Kasumi-1 (cell line): ENCODE data around the gene INPP5A.
"Not testable (repeated sequence)": the region's sequence is repeated elsewhere in the genome, so short reads cannot be mapped to it uniquely, and the experiment has no call there.

Experiments used
- DNase-seq, 2 experiments: peaks; one replicate each; lab custom pipeline; 2025; lab: John Stamatoyannopoulos, UW

The INPP5A gene

DNA sequence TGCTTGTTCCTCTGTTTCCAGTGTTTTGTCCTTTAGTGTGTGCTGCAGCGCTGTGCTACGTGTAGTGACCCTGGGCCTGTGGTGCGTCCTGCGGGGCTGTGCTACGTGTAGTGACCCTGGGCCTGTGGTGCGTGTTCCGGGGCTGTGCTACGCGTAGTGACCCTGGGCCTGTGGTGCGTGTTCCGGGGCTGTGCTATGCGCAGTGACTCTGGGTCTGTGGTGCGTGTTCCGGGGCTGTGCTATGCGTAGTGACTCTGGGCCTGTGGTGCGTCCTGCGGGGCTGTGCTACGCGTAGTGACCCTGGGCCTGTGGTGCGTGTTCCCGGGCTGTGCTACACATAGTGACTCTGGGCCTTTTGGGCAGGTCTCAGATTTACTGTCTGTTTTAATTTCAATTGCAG, 60.1 kb downstream of the INPP5A start:
- DNase-seq = no peak

DNA sequence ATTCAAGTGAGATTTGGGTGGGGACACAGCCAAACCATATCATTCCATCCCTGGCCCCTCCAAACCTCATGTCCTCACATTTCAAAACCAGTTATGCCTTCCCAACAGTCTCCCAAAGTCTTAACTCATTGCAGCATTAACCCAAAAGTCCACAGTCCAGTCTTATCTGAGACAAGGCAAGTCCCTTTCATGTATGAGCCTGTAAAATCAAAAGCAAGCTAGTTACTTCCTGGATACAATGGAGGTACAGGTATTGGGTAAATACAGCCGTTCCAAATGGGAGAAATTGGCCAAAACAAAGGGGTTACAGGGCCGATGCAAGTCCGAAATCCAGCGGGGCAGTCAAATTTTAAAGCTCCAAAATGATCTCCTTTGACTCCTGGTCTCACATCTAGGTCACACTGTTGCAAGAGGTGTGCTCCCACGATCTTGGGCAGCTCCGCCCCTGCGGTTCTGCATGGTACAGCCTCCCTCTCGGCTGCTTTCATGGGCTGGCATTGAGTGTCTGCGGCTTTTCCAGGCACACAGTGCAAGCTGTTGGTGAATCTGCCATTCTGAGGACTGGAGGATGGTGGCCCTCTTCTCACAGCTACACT, 61.5 kb downstream of the INPP5A start:
- DNase-seq = not testable (repeated sequence)

DNA sequence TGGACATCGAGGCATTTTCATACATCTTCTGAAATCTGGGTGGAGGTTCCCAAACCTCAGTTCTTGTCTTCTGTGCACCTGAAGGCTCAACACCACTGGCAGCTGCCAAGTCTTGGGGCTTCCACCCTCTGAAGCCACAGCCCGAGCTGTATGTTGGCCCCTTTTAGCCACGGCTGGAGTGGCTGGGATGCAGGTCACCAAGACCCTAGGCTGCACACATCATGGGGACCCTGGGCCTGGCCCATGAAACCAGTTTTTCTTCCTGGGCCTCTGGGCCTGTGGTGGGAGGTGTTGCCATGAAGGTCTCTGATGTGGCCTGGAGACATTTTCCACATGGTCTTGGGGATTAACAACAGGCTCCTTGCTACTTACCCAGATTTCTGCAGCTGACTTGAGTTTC, 62.1 kb downstream of the INPP5A start:
- no peak for DNase-seq

DNA sequence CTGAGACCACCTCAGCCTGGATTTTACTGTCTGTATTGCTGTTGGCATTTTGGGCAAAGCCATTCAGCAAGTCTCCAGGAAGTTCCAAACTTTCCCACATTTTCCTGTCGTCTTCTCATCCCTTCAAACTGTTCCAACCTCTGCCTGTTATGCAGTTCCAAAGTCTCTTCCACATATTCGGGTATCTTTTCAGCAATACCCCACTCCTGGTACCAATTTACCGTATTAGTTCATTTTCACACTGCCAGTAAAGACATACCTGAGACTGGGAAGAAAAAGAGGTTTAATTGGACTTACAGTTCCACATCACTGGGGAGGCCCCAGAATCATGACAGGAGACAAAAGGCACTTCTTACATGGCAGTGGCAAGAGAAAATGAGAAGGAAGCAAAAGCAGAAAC, 62.8 kb downstream of the INPP5A start:
- DNase-seq = no peak

DNA sequence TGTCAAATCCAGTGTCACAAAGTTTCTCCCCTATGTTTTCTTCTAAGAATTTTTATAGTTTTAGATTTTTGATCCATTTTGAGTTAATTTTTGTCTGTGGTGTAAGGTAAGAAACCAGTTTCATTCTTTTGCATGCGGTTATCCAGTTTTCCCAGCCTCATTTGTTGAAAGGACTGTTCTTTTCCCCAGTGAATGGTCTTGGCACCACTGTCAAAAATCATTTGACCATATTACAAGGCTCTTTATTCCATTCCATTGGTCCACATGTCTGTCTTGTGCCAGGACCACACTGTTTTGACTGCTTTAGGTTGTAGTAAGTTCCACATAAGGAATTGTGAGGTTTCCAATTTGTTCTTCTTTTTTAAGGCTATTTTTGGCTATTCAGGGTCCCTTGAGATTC, 64.0 kb downstream of the INPP5A start:
- no peak for DNase-seq

DNA sequence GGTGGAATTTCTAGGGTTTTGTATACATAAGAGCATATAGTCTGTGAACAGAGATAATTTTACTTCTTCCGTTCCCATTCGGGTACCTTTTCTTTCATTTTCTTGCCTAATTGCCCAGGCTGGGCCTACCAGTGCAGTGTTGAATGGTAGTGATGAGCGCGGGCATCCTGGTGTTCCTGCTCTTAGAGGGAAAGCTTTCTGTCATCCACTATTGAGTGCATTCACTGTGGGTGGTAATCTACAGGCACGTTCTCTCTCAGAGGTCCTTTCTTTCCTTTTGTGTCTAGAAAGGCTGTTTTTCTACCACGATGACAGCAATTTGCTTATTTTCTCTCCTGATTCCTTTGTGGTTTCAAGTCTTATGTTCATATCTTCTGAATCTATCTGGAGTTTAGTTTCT, 65.0 kb downstream of the INPP5A start:
- no peak for DNase-seq

DNA sequence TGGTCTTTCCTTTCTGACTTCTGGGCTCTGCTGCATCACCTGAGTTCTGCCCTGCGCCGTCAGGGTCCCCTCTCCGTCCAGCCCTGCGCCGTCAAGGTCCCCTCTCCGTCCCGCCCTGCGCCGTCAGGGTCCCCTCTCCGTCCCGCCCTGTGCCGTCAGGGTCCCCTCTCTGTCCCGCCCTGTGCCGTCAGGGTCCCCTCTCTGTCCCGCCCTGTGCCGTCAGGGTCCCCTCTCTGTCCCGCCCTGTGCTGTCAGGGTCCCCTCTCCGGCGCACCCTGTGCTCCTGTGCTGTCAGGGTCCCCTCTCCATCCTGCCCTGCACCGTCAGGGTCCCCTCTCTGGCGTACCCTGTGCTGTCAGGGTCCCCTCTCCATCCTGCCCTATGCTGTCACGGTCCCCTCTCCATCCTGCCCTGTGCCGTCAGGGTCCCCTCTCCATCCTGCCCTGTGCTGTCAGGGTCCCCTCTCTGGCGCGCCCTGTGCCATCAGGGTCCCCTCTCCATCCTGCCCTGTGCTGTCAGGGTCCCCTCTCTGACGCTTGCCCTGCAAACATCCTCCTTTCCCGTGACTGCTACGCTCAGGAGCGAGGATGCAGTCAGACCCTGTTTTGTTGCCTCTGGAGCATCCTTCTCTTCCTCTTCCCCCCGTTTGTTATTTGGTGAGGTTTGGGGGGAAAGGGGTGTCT, 66.4 kb downstream of the INPP5A start:
- DNase-seq = no peak

DNA sequence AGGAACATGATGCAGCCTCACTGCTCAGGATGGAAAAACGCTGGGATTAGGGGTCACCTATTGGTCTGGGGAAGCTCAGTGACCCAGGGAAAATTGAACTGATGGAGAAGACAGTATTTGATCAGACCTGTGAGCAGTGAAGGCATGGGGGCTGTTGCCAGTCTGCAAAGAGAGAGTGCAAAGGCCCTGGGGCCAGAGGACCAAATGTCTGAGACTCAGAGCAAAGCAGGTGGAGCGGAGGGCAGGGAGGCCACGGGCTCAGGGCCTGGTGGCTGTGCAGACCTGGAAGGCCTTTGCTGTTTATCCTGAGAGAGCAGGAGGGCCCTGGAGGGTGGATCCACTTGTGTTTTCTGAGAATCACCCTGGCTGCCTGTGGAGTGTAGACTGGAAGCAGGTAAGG, 67.1 kb downstream of the INPP5A start:
- no peak for DNase-seq

DNA sequence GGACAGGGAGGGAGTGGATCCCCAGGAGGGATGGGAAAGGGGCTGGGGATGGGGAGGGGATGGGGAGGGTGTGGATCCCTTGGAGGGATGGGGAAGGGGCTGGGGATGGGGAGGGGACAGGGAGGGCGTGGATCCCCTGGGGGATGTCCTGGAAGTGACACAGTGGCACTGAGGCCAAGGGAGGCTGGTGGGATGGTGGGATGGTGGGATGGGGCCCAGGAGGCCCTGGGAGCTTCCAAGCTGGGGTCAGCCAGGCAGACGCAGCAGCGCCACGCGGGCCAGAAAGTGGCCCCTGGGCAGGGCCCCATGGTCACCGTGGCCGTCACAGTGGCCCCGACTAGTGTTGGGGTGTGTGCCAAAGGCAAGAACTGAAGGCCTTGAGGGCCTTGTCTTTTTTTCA, 67.8 kb downstream of the INPP5A start:
- no peak for DNase-seq

DNA sequence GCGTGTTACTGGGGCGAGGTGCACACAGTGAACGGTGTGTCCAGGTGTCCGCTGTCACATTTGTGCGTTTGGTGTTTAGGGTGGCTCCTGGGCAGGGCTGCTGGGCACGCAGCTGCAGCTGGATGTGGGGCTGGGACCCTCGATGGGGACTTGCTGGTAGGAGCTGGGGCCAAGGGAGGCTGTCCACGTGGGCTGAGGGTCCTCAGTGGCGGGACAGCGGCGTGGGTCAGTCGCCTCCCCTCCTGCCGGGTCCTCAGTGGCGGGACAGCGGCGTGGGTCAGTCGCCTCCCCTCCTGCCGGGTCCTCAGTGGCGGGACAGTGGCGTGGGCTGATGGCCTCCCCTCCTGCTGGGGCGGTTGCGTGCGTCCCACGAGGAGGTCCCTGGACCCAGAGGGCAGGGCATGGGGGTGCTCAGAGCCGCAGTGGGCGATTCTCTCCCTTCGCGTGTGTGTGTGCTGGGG, 68.5 kb downstream of the INPP5A start:
- no peak for DNase-seq

DNA sequence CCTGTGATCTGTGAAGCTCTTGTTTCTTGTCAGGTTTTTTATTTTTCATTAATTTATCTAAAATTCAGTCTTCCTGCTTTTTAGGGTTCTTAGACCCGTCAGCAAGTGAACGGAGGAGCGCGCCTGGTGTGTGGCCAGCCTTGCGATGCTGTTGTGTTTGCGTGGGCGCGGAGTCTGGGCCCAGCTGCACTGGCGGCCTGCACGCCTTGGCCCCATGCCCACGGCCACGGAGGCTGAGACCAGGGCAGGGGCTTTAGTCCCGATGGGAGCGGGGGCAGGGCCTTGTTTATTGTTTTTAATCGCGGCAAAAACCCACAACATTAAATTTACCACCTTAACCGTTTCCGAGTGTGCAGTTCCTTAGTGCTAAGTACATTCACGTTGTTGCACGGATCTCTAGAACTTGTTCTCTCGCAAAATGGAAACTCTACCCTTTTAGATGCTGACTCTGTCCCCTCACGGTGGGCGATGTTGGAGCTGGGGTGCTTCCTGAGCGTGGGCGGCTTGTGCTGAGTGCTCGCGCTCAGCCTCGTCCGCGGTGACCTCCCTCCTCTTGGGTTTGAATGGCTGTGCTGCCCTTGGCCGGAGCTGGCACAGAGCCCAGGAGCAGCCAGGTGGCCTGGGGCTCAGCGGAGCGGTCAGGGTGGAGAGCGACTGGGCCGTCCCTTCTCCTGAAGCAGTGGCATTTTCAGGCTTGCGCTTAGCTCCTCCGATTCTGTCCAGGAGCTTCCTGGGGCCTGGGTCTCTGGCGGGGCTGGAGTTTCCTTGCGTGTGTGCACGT, 69.1 kb downstream of the INPP5A start:
- no peak for DNase-seq

DNA sequence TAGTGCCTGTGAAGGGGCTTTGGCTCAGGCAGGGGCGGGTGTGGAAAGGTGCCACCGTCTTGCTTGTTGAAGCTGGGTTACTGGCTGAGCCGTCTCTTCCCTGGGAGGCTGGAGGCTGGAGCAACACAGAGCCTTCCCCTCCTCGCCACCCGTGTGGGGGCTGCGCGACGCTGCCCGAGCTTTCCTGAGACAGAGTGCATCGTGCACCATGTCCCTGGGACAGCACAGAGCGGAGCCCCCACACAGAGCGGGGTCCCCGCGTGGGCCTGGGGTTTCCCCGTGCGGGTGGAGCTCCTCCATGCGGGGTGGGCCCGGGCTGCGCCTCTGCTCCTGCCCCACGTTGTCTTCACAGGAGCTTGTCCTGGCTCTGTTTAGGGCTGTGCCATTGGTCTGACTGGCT, 69.9 kb downstream of the INPP5A start:
- DNase-seq = no peak

DNA sequence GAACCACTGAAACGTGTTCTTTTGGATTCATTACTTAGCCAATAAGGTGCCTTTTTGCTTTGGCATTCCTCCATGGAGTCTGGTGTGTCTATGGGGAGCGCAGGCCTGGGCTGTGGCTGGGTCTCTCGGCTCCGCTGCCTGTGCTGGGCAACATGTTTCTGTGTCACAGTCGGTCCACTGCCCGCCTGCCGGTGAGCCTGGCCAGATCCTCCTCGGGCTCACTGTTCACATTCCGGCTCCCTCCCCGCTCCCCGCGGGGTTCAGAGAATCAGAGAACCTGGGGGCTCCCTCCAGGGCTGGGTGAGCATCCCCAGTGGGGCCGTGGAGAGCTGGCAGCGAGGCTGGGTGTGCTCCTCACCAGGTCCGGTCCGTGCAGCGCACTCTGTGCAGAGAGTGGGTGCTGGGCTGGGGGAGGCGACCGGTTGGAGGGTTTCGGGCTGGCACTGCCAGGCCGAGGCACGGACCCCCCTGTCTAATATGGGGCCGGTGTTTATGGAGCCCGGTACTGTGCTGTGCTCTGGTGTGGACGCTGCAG, 70.4 kb downstream of the INPP5A start:
- DNase-seq = no peak

DNA sequence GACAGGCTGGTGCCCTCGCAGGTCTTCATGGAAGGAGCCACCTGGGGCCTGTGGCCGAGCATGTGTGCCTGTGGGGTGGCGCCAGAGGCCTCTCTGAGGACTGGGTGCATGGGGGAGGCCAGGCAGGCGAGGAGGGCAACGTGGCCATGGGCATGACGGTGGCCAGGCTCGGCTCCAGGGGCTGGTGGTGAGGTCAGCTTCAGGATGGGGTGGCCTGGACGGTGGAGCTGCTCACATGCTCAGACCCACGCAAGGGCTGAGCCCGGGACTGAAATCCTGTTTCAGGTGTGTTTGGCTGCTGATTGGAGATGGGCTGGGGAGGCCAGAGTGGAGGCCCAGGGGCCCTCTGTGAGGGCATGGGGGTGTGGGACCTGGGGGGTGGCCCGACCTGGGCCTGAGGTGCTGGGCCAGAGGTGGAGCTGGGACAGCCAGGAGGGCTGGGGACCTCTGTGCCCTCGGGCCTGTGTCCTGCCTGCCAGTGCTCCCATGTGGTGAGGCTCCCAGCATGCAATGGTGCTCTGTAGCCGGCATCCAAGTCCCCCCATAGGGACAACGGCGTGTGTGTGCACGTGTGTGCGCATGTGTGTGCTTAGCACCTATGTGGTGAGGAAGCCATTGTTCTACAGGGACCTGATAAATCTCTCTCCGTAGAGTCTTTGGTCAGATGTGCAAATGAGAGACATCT, 71.1 kb downstream of the INPP5A start:
- DNase-seq = no peak

DNA sequence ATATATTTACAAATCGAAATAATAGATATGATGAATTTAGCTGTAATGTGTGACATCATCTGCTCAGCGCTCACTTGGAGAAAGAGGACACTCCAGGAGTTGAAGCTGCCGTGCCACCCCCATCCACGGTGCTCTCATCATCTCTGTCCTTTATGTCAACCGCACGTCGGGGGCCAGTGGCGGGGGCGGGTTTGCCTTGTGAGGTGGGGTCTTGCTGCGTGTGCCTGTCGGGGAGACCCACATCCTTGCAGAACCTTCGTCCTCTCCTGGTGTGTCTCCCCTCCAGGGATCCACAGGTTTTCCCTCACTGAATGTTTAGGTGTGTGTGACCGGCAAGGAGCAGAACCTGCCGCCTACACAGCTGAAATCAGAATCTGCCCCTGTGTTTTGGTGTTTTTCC, 71.6 kb downstream of the INPP5A start:
- DNase-seq = no peak

DNA sequence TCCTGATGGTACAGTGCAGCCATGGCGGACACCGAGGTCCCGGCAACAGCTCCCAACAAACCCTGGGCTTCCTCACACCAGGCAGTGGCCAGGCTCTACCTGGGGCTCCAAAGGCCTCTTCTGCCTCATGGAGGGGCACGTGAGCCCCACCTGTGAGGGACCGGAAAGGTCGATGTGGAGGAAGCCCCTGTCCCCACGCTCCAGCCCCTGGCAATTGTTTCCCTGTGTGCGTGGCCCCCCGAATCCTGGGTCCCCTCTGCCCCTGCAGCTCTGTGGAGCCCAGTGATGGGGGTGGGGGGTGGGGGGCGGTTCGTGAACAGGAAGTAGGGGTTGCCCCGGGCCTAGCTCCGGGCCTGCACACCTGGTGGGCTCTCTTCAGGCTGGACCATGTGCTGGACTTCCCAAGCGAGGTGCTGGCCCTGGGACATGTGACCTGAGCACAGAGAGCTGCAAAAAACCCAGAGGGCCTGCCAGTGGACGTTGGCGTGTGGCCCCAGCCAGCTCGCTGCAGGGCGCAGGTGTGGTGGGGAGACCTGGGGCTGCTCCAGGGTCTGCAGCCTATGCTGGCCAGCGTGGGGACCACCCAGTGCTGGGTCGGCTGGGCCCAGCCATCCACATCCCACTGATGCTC, 72.6 kb downstream of the INPP5A start:
- no peak for DNase-seq

DNA sequence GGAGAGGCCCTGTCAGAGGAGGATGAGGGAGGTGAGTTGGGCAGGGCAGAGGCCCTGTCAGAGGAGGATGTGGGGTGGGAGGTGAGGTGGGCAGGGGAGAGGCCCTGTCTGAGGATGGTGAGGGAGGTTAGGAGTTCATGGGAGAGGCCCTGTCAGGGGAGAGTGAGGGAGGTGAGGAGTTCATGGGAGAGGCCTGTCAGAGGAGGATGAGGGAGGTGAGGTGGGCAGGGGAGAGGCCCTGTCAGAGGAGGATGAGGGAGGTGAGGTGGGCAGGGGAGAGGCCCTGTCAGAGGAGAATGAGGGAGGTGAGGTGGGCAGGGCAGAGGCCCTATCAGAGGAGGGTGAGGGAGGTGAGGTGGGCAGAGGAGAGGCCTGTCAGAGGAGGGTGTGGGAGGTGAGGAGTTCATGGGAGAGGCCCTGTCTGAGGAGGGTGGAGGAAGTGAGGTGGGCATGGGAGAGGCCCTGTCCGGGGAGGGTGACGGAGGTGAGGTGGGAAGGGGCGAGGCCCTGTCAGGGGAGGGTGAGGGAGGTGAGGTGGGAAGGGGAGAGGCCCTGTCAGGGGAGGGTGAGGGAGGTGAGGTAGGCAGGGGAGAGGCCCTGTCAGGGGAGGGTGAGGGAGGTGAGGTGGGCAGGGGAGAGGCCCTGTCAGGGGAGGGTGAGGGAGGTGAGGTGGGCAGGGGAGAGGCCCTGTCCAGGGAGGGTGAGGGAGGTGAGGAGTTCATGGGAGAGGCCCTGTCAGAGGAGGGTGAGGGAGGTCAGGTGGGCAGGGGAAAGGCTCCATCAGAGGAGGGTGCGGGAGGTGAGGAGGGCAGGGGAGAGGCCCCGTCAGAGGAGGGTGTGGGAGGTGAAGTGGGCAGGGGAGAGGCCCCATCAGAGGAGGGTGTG, 73.7 kb downstream of the INPP5A start:
- DNase-seq = no peak

DNA sequence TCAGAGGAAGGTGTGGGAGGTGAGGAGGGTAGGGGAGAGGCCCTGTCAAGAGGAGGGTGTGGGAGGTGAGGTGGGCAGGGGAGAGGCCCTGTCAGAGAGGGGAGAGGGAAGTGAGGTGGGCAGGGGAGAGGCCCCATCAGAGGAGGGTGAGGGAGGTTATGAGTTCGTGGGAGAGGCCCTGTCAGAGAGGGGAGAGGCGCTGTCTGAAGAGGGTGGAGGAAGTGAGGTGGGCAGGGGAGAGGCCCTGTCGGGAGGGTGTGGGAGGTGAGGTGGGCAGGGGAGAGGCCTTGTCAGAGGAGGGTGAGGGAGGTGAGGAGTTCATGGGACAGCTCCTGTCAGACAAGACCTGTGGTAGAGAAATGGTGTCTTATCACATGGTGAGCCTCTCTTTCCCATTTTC, 74.4 kb downstream of the INPP5A start:
- DNase-seq = no peak

DNA sequence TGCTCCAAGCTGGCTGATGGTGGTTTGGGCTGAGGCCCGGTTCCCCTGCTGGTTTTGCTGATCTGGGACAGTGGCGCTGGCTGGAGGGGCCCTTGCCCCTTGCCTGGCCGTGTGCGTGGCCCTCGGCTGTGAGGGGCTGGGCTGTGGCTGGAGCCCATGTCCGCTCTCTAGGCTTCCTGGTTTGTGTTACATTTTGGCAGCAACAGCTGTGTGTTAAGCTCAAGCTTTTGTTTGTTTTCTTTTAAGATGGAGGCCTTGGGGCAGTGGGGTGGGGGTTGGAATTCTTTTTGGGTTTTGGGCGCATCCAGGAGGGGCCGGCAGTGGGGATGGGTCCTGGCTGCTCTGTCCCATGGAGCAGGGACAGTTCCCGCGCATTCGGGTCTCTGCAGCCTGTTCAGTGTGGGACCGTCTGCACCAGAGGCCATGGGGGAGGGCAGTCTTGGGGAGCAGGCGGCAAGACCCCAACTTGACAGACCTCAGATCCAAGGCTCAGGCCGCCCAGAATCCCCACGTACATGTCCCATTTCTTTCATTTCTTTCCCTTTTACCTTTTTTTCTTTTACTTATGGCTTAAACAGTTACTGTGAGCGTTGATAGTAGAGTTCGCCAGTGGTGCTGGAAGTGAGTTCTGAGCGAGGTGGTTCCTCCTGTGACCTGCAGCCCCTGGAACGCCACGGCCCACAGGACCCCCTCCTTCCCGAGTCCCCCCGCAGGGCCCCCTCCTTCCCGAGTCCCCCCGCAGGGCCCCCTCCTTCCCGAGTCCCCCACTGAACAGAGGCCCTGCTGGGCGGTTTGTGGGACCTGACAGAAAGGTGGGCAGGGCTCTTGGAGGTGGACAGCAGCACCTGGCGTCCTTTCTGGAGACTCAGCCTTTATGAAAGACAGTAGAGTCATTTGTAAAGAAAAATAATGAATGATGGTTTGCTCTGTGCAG, 75.3 kb downstream of the INPP5A start:
- no peak for DNase-seq
